GM21367 (cell line): ENCODE data around the gene LNPK.
"Not testable (repeated sequence)": the region's sequence is repeated elsewhere in the genome, so short reads cannot be mapped to it uniquely, and the experiment has no call there.

Experiments used
- ATAC-seq: cut with Tn5 transposase; IDR thresholded peaks from one replicate; pipeline ENCODE4 v1.9.1; 2021; ENCODE audit not compliant: unreplicated experiment

LNPK gene

DNA sequence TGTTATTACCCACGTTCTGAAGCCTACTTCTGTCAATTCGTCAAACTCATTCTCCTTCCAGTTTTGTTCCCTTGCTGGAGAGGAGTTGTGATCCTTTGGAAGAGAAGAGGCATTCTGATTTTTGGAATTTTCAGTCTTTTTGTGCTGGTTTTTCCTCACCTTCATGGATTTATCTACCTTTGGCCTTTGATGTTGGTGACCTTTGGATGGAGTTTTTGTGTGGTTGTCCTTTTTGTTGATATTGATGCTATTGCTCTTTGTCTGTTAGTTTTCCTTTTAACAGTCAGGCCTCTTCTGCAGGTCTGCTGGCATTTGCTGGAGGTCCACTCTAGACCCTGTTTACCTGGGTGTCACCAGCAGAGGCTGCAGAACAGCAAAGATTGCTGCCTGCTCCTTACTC lies 88.8 kb downstream of the LNPK start:
- ATAC-seq = not testable (repeated sequence)

DNA sequence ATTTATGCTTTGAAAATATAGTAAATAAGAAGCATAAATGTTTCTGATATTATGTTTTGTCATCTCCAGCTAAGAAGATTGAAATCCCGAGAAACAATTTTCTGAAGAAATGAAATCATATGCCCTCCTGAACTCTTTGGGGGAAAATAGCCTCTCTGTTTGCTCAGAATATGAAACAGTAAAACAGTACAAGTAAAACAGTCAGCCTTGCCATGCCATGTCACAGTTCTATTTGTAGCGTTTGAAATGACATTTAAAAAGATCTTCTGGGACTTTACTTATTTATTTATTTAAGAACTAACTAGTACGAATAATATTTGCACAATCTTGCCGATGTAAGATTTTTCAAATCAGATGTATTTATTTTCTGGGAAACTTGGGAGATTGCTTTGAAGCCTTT lies 98.0 kb downstream of the LNPK start:
- ATAC-seq = no peak

DNA sequence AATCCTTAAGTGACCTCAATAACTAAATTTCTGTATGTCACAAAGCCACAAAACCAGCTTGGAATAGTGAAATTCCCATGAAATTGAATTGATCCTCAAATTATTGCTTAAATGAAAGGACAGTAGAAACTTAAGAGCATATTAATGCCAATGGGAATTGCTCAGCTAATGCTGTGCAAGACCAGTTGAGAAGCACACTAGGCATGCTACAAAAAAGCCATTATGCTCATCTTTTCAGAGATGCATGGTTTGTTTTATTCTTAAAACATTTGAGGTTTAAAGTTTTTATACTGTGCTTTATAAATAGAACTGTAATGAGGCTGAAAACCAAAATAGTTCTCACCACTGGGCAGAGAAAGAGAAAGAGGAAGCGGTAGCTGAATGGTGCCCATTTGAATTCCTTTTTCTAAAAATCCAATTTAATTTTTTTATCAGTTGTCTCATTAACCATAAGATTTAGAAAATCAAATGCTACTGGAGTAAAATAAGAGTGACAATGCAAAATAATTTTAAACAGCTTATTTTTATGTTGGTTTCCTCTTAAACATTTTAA lies 98.6 kb downstream of the LNPK start:
- no peak for ATAC-seq

DNA sequence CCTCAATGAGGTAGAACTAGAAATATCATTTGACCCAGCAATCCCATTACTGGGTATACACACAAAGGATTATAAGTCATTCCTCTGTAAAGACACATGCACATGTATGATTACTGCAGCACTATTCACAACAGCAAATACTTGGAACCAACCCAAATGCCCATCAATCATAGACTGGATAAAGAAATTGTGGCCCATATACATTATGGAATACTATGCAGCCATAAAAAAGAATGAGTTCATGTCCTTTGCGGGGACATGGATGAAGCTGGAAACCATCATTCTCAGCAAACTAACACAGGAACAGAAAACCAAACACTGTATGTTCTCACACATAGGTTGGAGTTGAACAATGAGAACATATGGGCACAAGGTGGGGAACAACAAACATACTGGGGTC lies 106.1 kb downstream of the LNPK start:
- not testable (repeated sequence) for ATAC-seq

DNA sequence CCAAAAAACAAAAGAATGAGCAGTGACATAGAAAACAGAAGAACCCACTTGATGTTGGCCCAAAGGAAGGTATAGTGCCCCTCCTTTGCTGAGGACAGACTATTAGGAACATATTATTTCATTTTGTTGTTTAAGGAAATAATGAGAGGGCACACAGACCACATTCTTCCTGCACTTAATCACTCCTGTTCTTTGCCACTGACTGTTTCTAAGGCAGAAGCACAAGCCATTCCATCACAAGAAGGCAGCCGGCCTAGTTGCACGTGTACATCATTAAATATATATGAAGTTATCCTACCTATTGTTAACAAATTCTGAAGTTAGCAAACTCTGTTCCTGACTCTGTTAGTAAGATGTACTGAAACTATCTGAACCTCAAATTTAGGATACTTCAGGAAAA lies 110.0 kb downstream of the LNPK start:
- ATAC-seq = no peak

DNA sequence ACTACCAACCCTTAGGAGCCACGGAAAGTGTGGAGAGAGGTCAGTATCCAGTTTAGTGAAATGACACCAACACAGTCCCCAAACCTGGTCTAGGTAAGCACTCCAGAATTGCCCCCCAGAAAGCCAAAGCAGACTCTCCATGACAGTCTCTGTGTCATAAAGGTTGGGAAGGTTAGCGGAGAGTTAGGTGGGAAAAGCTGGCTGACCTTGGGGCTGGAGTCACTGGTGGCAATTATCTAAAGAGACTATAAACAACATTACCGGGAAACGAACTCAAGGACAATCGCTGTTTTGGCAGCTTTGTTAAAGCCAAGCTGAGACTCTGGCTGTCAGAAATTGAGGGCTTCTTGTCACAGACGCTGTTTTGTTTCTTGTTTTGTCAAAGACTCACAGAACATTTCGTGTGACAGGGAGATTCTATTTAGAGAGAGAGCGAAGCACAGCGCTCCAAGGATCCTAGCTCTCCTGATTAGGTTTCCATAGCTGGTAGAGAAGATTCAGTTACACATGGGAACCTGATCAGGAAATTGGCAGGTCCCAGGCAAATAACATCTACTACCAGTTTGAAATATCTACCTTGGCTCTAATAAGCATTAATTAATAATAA lies 111.3 kb downstream of the LNPK start:
- ATAC-seq = no peak

DNA sequence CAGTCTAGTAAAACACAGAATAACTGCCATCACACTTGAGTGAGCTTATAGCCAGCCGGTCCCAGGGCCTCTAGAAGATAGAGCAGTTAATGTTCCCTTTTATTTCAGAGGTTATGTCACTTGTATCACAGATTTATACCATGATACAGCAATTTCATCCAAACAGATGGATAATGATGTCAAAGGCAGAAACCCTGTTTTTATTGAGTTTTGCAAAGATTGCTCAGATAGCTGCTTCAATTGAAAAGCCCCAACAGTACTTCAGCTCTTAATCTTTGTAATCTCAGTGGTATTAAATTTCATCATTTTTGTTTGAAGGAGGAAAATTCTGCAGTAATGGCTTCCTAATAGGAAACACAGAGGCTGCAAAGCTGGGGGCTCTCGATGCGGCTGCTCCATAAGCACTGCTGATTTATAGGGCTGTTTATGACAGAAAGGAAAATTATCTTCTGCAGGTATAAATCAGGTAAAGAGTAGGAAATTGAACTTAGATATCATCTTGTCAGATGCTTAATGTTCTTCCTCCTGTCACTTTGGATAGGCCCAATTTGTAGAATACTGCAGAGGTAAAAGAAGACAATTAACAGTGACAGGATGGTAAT lies 112.3 kb downstream of the LNPK start:
- ATAC-seq = no peak

DNA sequence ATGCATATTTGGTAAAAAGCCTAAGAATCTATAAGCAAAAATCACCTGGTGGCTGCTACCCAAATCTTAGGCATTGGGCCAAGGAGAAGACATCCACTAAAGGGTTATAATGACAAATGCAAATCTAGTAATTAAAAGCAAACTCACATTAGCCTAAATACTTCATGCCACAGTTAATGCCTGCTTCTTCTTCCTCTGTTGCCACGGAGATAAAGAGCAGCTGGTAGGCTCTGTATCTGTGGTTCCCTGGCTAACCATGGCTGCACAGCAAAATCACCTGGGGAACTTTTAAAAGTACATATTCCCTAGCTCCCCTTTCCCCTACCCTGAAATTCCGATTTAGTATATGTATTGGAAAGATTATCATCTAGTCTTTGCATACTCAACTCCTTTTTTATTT lies 114.3 kb downstream of the LNPK start:
- no peak for ATAC-seq

DNA sequence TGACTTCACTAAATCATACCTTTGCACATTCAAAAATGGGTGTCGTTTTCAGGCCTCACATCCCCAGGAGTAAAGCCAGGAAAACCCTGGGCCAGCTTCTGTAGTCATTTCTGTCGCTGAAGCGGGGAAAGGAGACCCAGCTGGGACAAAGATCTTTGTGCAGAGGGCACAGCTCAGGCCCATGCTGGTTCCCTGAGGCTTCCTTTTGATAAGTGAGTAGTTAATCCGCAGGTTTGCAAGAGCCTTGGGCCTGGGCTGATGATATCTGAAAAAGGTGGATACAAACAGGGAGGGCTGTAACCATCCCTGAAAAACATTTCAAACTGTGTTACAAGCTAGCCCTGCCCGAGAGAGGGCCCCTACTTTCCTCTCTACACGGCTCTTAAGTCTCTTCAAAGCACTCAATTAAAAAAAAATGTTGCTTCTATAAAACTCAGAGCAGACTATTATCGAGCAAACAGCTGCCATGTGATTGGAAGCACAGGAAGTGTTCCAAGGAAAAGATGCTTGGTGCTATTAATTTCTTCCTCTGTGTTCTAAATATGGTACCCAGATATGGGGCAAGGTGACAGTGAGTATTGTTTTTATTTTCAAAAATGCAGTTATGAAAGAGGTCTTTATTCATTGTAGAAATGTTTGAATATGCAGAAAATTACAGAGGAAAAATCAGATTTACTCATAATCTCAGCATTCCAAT lies 117.2 kb downstream of the LNPK start:
- no peak for ATAC-seq

DNA sequence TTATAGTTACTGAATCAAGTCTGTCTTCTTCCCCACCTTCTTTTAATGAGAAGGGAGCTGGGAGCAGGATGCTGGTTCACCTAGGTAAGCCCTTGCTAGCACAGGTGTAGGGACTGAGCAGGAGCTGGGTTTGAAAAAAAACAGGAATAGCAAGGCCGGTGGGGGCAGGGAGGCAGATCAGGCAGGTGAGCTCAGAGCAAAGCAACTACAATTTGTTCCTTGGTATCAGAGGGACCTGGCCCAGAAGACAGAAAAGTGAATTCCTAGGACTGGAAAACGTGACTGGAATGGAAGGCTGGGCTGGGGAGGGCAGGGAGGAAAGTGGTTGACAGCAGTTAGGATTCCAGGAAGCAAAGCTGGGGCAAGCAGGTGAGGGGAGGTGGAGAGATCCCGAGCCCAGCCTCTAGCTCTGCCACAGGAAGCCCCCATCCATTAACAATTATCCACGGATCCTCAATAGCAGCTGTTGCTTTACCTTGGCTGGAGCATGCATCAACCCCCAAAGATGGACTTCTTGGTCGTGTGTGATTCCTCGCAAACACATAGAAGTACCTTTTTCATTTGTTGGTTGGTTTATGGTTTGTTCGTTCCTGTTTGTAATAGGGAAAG lies 118.4 kb downstream of the LNPK start:
- no peak for ATAC-seq

DNA sequence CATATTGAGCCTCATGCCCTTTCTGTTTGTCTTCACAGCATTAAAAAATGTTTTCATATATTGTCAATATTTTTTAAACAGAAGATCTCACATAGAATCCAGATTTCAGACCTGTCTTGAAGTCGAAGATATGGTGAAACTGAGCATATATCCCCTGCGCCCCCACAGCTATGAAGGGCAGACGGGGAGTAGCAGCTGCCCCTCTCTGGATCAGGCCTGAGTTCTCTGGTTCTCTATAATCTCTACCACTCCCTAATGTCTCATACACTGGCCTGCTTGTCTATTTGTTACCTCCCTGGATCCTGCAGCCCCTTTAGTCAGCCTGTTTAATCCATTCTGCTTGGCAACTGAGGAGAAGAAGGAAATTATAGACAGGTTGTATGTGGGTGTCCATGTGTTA lies 122.4 kb downstream of the LNPK start:
- ATAC-seq = no peak

DNA sequence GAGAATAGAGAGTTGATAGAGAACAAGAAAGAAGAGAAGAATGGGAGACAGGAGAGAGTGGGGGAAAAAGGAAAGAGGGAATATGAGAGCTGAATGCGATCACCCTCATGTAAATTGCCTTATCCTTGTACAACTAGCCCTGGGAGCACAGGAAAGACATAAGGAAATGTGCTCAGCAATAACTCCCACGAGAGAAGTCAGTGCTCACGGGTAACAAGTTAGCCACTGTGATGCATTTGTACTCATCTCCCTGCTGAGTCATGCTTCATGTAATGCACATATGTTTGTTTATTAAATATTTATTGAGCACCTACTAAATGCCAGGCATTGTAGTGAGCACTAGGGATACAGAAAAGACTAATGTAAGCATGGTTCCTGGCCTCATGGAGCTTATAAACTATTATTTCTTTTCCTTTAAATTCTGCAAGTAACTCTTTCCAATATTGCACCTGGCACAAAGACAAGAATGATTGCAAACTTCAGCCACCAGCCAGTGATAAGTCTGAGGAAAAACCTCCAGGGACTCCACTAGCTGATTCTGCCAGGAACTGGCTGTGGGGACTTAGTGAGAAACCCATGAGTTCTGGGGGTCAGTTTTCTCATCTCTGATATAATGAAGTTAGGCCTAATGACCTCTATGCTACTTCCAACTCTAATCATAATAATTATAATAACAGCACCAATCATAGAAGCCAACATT lies 124.1 kb downstream of the LNPK start:
- ATAC-seq = no peak

DNA sequence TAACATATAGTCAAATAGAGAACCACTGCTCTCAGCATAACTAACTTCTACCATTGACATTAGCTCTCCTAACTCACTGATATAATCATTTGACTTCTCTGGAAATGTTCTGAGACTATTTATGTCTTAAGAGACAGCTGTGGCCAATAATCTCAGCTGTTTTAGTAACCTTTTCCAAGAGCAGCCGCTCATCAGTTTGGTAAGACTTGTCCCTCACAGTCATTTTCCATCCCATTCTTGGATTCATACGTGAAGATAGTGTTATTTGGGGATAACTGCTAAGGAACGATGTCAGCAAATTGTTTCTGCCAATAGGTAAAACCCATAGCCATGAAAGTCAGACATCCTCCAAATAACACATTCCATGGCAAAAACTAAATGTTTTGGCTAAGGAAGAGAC lies 127.8 kb downstream of the LNPK start:
- no peak for ATAC-seq
